Thymus (tissue), 2 donors: ENCODE results near the gene PPP1R16B. TPM values are rescaled to one million over a fixed set of nuclear protein-coding genes. Genes with fewer than 3 reads are reported as not detected.

ENCODE experiments used
- polyA plus RNA-seq: library from polyadenylated mRNA; stranded (reverse); fragments of 200-250 nt; gene quantifications from one replicate; pipeline ENCODE4 v1.2.3, GENCODE V29; 2013
- total RNA-seq: library from RNA; stranded (reverse); fragments of 120-200 nt; gene quantifications from one replicate; pipeline ENCODE4 v1.2.4, GENCODE V29; 2013
- donor health status: healthy.

PPP1R16B gene
- total and polyA plus RNA-seq, 2 donors = 13.8 to 16.8 TPM

Other genes starting within 250 kb of the PPP1R16B start
- not detected for gene ADIG, start 224.5 kb upstream of the PPP1R16B start, total RNA-seq
- not detected for gene ADIG, start 224.5 kb upstream of the PPP1R16B start, polyA plus RNA-seq
- gene ARHGAP40, start 203.9 kb upstream of the PPP1R16B start, total RNA-seq = not detected
- gene ARHGAP40, start 203.9 kb upstream of the PPP1R16B start, polyA plus RNA-seq = 1.8 TPM
- gene SLC32A1, start 81.2 kb upstream of the PPP1R16B start, total RNA-seq = not detected
- 0.11 TPM for gene SLC32A1, start 81.2 kb upstream of the PPP1R16B start, polyA plus RNA-seq
- 7.4 TPM for gene ACTR5, start 57.2 kb upstream of the PPP1R16B start, total RNA-seq
- 9.6 TPM for gene ACTR5, start 57.2 kb upstream of the PPP1R16B start, polyA plus RNA-seq
- 9.6 TPM for gene FAM83D, start 120.7 kb downstream of the PPP1R16B start, total RNA-seq
- gene FAM83D, start 120.7 kb downstream of the PPP1R16B start, polyA plus RNA-seq = 2.5 TPM
- gene DHX35, start 156.6 kb downstream of the PPP1R16B start, total RNA-seq = 9.5 TPM
- gene DHX35, start 156.6 kb downstream of the PPP1R16B start, polyA plus RNA-seq = 7.1 TPM